ENCODE measurements around the gene SLC8A3. TPM values are rescaled to one million over a fixed set of nuclear protein-coding genes. Genes with fewer than 3 reads are reported as not detected.

The SLC8A3 gene
- total RNA-seq, 4 donors from 2014 or later, result 0.19 to 1.7 (median 0.90) TPM

DNA sequence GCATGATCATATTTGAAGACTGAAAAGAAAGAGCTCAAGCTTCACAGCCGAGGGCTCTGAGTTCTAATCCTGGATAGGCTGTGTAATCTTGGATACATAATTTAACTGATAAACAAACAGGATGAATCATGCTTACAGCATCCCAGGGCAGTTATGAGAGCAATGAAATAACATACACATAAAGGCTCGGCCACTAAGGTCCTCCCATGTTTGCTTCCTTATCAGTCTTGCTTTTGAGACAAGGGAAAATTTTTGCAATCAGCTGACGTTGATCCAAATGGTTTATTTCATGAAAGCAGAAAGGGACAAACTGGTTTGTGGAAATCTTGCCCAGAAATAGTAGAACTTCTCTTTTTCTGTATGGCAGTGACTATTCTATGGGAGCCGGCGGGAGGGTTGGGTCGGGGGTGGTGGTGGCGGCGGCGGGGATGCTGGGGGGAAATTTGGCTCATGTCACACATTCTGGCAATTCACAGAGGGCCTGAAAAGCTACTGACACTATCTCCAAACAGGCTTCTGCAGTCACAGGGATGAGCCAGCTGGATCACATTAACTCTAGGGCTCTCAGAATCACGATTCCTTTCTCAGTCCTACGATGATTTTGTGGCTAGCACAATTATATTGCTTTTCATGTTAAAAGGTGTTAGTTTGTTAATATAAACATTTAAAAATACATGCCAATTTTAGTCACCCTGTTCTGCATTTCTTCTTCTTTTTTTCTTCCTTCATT is 124.5 kb downstream of the SLC8A3 start:
- H3K4me3 ChIP-seq, result no peak overlapping the region
- H3K36me3 ChIP-seq, result no peaks in the 10 kb centered on the region
- DNase-seq (ENCODE audit: extremely low spot score), result no peak
- H3K4me1 ChIP-seq, result no peaks in the 10 kb centered on the region
- H3K27ac ChIP-seq (replicated peaks in 1 of 4), result no peak overlapping the region
- intact Hi-C loops (cut with DNase I), result no loop called here
- WGBS, result 63% methylated on average over 9 of the region's 11 CpGs
- H3K9me3 ChIP-seq, result no peaks in the 10 kb centered on the region
- H3K27me3 ChIP-seq, result peaks cover 0 to 25% (median 0%) of the 10 kb centered on the region in 4 donors
- no peak for TF ChIP-seq EP300 (IDR thresholded peaks at IDR 0.05)
- TF ChIP-seq POLR2A (IDR thresholded peaks at IDR 0.05; ENCODE audit: low read depth), result no peak
- TF ChIP-seq POLR2AphosphoS5 (IDR thresholded peaks at IDR 0.05), result no peak
- no peak for TF ChIP-seq CTCF (IDR thresholded peaks at IDR 0.05)

DNA sequence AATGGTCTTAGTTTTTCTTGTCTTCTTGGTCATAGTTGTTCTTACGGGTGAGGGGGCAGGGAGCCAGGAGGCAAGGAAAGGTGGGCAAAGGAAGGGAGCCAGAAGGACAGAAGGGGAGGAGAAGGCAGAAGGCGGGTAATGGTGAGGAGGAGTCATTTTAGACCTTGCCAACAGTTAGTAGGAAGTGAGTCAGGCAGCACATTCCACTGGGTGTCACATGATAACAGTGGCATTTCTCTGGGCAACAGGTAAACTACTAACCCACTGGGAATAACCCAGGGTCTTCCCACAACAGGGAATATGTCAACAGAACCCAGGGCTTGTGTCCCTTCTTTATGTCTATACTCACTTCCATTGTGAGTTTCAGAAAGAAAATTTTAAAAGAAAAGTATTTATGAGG is 127.6 kb downstream of the SLC8A3 start:
- 72% methylated on average over 2 of the region's 2 CpGs for WGBS

DNA sequence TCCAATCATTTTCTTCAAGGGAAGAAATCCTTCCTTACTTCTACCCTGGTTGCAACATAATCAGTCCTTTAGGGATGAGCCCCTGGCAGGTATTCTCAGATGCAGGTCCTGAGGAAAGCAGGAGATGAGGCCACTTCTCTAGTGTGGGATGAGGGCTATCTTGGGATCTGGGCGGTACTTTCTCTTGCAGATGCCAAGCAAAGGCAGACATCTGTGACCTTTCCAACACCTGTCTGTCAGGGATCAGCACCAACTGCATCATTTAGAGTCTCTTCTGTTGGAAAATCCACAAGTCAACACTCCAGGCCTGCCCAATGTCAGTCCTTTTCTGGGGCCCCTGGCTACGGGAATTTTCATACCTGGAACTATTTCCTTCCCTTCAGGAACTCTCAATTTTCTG is 129.2 kb downstream of the SLC8A3 start:
- TF ChIP-seq EP300 (IDR thresholded peaks at IDR 0.05), result no peak
- TF ChIP-seq POLR2AphosphoS5 (IDR thresholded peaks at IDR 0.05), result no peak
- TF ChIP-seq CTCF (IDR thresholded peaks at IDR 0.05), result no peak
- TF ChIP-seq POLR2A (IDR thresholded peaks at IDR 0.05; ENCODE audit: low read depth), result no peak
- WGBS, result 75% methylated on average over 2 of the region's 2 CpGs
- H3K4me3 ChIP-seq, result no peak overlapping the region

More for the DNA sequence above, 127.6 kb downstream of the SLC8A3 start:
- TF ChIP-seq POLR2AphosphoS5 (IDR thresholded peaks at IDR 0.05), result no peak
- no peak for TF ChIP-seq EP300 (IDR thresholded peaks at IDR 0.05)
- no peak for TF ChIP-seq CTCF (IDR thresholded peaks at IDR 0.05)
- TF ChIP-seq POLR2A (IDR thresholded peaks at IDR 0.05; ENCODE audit: low read depth), result no peak
- Histone ChIP-seq H3K4me3 (no peak overlapping the region), H3K4me1 (no peaks in the 10 kb centered on the region), H3K27me3 (peaks cover 0 to 15% (median 0%) of the 10 kb centered on the region in 4 donors), H3K9me3 (no peaks in the 10 kb centered on the region), H3K27ac (replicated peaks in 1 of 4) (no peak overlapping the region), H3K36me3 (no peaks in the 10 kb centered on the region)
- intact Hi-C loops (cut with DNase I), result no loop called here
- no peak for DNase-seq (ENCODE audit: extremely low spot score)

DNA sequence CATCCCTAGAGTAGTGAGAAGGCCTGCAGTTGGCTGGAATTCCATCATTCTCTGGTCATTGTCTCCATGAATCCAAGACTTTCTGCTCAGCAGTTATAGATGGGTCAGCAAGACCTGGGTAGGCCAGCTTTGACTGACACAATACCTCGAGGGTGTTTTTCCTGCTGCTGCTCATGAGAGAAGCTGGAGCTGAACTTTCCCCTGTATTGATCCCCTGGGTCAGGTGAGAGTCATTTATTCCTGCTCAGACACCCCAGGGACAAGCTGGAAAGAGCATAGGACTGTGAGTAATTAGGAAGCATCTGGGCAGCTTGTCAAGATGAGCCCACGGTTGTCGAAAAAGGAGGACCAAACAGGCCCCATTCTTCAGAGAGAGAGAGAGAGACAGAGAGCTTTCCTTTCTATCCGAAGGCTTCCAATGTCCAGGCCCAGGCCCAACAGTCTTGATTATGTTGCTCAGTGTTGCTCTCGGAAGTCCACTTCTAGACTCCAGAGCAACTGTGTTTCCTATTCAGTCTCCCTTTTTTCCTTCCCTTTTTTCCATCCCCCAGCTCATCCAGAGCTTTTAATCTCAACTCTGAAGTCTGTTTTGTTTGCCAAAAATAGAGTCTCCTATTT is 131.1 kb downstream of the SLC8A3 start:
- DNase-seq (ENCODE audit: extremely low spot score), result no peak
- H3K4me3 ChIP-seq, result no peak overlapping the region
- intact Hi-C loops (cut with DNase I), result no loop called here
- WGBS, result 61% methylated on average over 4 of the region's 5 CpGs
- no peak overlapping the region for H3K27ac ChIP-seq (replicated peaks in 1 of 4)
- H3K4me1 ChIP-seq, result no peaks in the 10 kb centered on the region
- TF ChIP-seq EP300 (IDR thresholded peaks at IDR 0.05), result no peak
- TF ChIP-seq POLR2AphosphoS5 (IDR thresholded peaks at IDR 0.05), result no peak
- no peak for TF ChIP-seq POLR2A (IDR thresholded peaks at IDR 0.05; ENCODE audit: low read depth)
- no peak for TF ChIP-seq CTCF (IDR thresholded peaks at IDR 0.05)
- H3K9me3 ChIP-seq, result no peaks in the 10 kb centered on the region
- no peaks in the 10 kb centered on the region for H3K36me3 ChIP-seq
- peaks cover 0 to 4% (median 0%) of the 10 kb centered on the region in 4 donors for H3K27me3 ChIP-seq

More for the DNA sequence above, 129.2 kb downstream of the SLC8A3 start:
- Histone ChIP-seq H3K27me3 (peaks cover 0 to 10% (median 0%) of the 10 kb centered on the region in 4 donors), H3K9me3 (no peaks in the 10 kb centered on the region), H3K4me1 (no peaks in the 10 kb centered on the region), H3K27ac (replicated peaks in 1 of 4) (no peak overlapping the region), H3K36me3 (no peaks in the 10 kb centered on the region)
- intact Hi-C loops (cut with DNase I), result no loop called here
- DNase-seq (ENCODE audit: extremely low spot score), result no peak
